Duodenal mucosa (tissue), 2 donors: Measurements from ENCODE around the gene ZNF786.
"Not testable (repeated sequence)": the region's sequence is repeated elsewhere in the genome, so short reads cannot be mapped to it uniquely, and the experiment has no call there.

ENCODE experiments used
- H3K27ac ChIP-seq: one replicate; pipeline ENCODE4 v1.7.0; 2013; ENCODE audit warnings: low read depth, low read length
- H3K27me3 ChIP-seq, 2 donors: one replicate each; pipeline ENCODE4 v1.7.0; 2013; ENCODE audit warnings: low read length in 2 of 2, control low read depth in 1 of 2; ENCODE audit not compliant: insufficient read depth in 2 of 2, control insufficient read depth in 1 of 2
- H3K36me3 ChIP-seq, 2 donors: one replicate each; pipeline ENCODE4 v1.7.0; 2013; ENCODE audit warnings: low read length in 2 of 2, control low read depth in 1 of 2; ENCODE audit not compliant: insufficient read depth in 2 of 2, control insufficient read depth in 1 of 2
- H3K4me1 ChIP-seq, 2 donors: one replicate each; pipeline ENCODE4 v1.7.0; 2013; ENCODE audit warnings: low read length in 2 of 2, control low read depth in 1 of 2; ENCODE audit not compliant: insufficient read depth in 2 of 2, control insufficient read depth in 1 of 2
- H3K4me3 ChIP-seq, 2 donors: one replicate each; pipeline ENCODE4 v1.7.0; 2013; ENCODE audit warnings: low read length in 2 of 2, low read depth in 1 of 2
- H3K9ac ChIP-seq, 2 donors: one replicate each; pipeline ENCODE4 v1.7.0; 2013; ENCODE audit warnings: low read length in 2 of 2, low read depth in 1 of 2
- H3K9me3 ChIP-seq, 2 donors: one replicate each; pipeline ENCODE4 v1.7.0; 2013; ENCODE audit warnings: low read length in 2 of 2, control low read depth in 1 of 2; ENCODE audit not compliant: control insufficient read depth in 1 of 2

The ZNF786 gene

GRCh38 chr7:149063476-149063875, 27.0 kb downstream of the ZNF786 start:
- Histone ChIP-seq H3K9ac (no peak overlapping the region), H3K4me1 (no peaks in the 10 kb centered on the region), H3K27ac (no peak overlapping the region), H3K4me3 (no peak overlapping the region), H3K9me3 (no peaks in the 10 kb centered on the region), H3K36me3 (no peaks in the 10 kb centered on the region), H3K27me3 (no peaks in the 10 kb centered on the region)

GRCh38 chr7:149062217-149062899, 28.2 kb downstream of the ZNF786 start:
- H3K4me1 ChIP-seq, result not testable (repeated sequence)

GRCh38 chr7:149060156-149060555, 30.4 kb downstream of the ZNF786 start:
- Histone ChIP-seq H3K9ac (no peak overlapping the region), H3K9me3 (no peaks in the 10 kb centered on the region)

More at GRCh38 chr7:149062217-149062899, 28.2 kb downstream of the ZNF786 start:
- not testable (repeated sequence) for H3K36me3 ChIP-seq, H3K4me3 ChIP-seq, H3K27ac ChIP-seq, H3K9ac ChIP-seq, H3K9me3 ChIP-seq, H3K27me3 ChIP-seq

GRCh38 chr7:149053885-149054284, 36.6 kb downstream of the ZNF786 start:
- H3K9me3 ChIP-seq, result no peaks in the 10 kb centered on the region
- no peak overlapping the region for H3K9ac ChIP-seq
- no peak overlapping the region for H3K4me3 ChIP-seq
- no peak overlapping the region for H3K27ac ChIP-seq
- H3K27me3 ChIP-seq, result no peaks in the 10 kb centered on the region
- H3K4me1 ChIP-seq, result no peaks in the 10 kb centered on the region
- no peaks in the 10 kb centered on the region for H3K36me3 ChIP-seq

More at GRCh38 chr7:149060156-149060555, 30.4 kb downstream of the ZNF786 start:
- H3K36me3 ChIP-seq, result no peaks in the 10 kb centered on the region
- no peak overlapping the region for H3K27ac ChIP-seq
- no peaks in the 10 kb centered on the region for H3K27me3 ChIP-seq
- H3K4me1 ChIP-seq, result no peaks in the 10 kb centered on the region
- no peak overlapping the region for H3K4me3 ChIP-seq

- Histone ChIP-seq H3K4me1 (no peaks in the 10 kb centered on the region), H3K9me3 (no peaks in the 10 kb centered on the region), H3K36me3 (no peaks in the 10 kb centered on the region), H3K9ac (no peak overlapping the region), H3K27me3 (no peaks in the 10 kb centered on the region), H3K4me3 (no peak overlapping the region), H3K27ac (no peak overlapping the region)
Measured at GRCh38 chr7:149053384-149053783, 37.1 kb downstream of the ZNF786 start.

- H3K9ac ChIP-seq, result no peak overlapping the region
- no peak overlapping the region for H3K27ac ChIP-seq
- H3K36me3 ChIP-seq, result no peaks in the 10 kb centered on the region
- H3K9me3 ChIP-seq, result no peaks in the 10 kb centered on the region
- H3K4me1 ChIP-seq, result no peaks in the 10 kb centered on the region
- H3K27me3 ChIP-seq, result no peaks in the 10 kb centered on the region
- no peak overlapping the region for H3K4me3 ChIP-seq
Measured at GRCh38 chr7:149050941-149051340, 39.6 kb downstream of the ZNF786 start.

GRCh38 chr7:149048805-149049204, 41.7 kb downstream of the ZNF786 start:
- no peak overlapping the region for H3K27ac ChIP-seq
- H3K4me1 ChIP-seq, result no peaks in the 10 kb centered on the region
- no peak overlapping the region for H3K9ac ChIP-seq
- no peaks in the 10 kb centered on the region for H3K27me3 ChIP-seq
- no peak overlapping the region for H3K4me3 ChIP-seq
- H3K36me3 ChIP-seq, result no peaks in the 10 kb centered on the region
- no peaks in the 10 kb centered on the region for H3K9me3 ChIP-seq

GRCh38 chr7:149046416-149046815, 44.1 kb downstream of the ZNF786 start:
- Histone ChIP-seq H3K27ac (no peak overlapping the region), H3K9me3 (no peaks in the 10 kb centered on the region), H3K27me3 (no peaks in the 10 kb centered on the region), H3K9ac (no peak overlapping the region), H3K4me1 (no peaks in the 10 kb centered on the region), H3K36me3 (no peaks in the 10 kb centered on the region), H3K4me3 (no peak overlapping the region)

- no peak overlapping the region for H3K9ac ChIP-seq
- no peak overlapping the region for H3K4me3 ChIP-seq
- no peaks in the 10 kb centered on the region for H3K36me3 ChIP-seq
- no peaks in the 10 kb centered on the region for H3K9me3 ChIP-seq
- no peaks in the 10 kb centered on the region for H3K27me3 ChIP-seq
- no peaks in the 10 kb centered on the region for H3K4me1 ChIP-seq
- H3K27ac ChIP-seq, result no peak overlapping the region
Measured at GRCh38 chr7:149043936-149044335, 46.6 kb downstream of the ZNF786 start.

- Histone ChIP-seq H3K27ac (no peak overlapping the region), H3K27me3 (no peaks in the 10 kb centered on the region), H3K4me1 (no peaks in the 10 kb centered on the region), H3K9me3 (peaks cover 2 to 8% of the 10 kb centered on the region in 2 donors), H3K36me3 (no peaks in the 10 kb centered on the region), H3K9ac (no peak overlapping the region), H3K4me3 (no peak overlapping the region)
Measured at GRCh38 chr7:149041350-149041749, 49.2 kb downstream of the ZNF786 start.

GRCh38 chr7:149038641-149039040, 51.9 kb downstream of the ZNF786 start:
- not testable (repeated sequence) for H3K4me3 ChIP-seq, H3K9ac ChIP-seq, H3K9me3 ChIP-seq, H3K27me3 ChIP-seq, H3K36me3 ChIP-seq, H3K27ac ChIP-seq, H3K4me1 ChIP-seq
